HG03521 (cell line): ENCODE data around the gene HOTAIR.

Source experiments
- ATAC-seq: cut with Tn5 transposase; IDR thresholded peaks from one replicate; pipeline ENCODE4 v1.9.1; 2021; ENCODE audit warnings: mild to moderate bottlenecking, moderate library complexity; ENCODE audit not compliant: unreplicated experiment

Gene HOTAIR

DNA sequence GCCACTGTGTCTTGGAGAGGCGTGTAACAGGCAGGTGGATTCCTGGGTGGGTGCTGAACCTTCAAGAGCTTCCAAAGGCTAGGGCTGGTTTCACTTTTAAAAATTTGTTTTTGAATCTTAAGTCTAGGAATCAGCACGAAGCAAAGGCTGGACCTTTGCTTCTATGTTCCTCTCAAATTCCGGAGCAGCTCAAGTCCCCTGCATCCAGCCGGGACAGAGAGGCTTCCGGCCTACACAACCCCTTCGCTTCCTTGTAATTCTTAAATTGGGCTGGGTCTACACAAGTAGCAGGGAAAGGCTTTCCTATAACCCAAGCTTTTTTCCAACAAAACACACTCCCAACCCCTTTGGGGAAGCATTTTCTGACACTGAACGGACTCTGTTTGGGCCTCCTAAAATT, 11.7 kb downstream of the HOTAIR start:
- ATAC-seq: no peak

DNA sequence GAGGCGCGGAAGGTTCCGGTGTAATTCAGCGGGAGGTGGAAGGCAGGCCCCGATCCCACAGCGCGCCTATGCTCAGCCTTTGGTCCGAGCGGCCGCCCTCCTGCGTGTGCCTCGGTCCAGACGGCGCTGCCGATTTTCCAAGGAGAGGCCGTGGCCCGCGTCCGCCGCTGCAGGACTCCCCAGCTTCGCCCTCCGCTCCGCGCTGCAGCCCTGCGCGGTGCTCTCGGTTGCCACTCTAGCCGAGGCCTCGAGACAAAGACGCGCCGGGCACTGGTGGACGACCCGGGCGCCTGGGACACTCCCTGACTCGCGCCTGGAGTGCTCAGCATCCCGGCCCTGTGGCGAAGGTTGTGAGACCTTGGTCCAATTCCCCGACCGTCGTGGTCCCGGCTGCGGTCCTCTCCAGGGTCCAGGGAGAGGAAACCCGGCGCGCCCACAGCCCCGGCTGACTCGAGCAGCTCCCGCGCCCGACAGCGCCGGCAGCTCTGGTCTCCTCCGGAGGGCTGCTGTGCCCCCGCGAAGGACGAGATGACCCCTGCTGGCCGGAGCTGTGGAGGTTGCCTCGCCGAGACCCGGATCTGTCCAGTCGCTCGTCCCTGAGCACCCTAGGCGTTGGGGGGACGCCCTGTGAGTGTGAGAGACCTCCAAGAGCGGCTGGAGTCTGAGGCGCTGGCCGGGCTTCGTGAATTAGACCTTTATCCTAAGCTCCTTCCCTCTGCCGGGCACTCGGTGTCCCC, 13.6 kb downstream of the HOTAIR start:
- ATAC-seq: no peak

DNA sequence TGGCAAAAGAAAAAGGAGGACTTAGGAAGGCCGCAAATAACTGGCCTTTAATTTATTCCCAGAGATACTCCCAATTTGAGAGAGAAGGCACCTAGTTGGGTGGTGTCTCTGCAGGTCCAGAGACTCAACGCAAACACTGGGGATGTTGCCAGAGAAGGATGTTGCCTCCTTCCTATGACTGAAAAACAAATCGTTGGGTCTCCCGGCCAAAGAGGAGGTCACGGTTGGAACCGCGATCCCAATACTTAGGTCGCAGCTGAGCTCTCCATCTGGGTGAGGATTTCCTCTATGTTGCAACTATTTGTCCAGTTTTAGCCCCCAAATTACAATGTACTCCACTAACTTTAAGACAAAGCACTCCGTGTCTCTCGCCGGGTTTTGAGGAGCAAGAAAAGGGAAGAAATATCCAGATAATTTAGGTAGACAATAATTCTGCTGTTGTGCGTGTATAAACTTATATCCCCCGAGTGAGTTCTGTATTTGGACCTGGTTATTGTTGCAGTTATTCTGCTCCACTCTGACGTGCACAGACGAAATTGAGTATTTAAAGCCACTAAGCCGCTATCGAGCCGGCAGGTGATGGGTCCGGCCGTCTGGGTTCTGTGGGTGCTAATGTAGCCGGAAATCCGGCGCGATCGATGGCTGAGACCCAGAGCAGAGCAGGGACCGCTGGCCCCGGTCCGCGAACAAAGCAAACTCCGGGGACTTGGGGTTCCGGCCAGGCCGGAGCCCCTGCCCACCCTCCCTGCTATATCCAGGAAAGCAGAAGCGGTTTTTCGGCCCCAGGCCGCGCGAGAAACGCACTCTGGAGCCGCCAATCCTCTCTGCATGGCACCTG, 14.3 kb downstream of the HOTAIR start:
- no peak for ATAC-seq

DNA sequence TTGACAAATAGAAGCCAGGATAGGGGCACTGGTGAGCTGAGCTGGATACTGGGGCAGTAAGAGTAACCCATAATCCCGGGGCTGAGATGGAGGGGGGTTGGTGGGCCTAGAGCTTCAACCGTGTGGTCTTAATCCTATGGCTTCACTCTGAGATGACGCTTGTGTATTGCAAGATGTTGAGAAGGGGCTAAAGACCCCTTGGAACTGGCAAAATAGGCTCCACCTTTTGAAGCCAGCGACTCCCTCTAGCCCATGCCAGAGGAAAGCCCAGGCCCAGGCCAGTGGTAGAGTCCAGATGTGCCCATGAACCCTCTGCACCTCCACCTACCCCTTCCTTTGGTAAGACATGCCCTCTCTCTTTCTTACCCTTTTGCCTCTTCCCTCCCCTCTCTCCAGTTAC, 15.4 kb downstream of the HOTAIR start:
- no peak for ATAC-seq

DNA sequence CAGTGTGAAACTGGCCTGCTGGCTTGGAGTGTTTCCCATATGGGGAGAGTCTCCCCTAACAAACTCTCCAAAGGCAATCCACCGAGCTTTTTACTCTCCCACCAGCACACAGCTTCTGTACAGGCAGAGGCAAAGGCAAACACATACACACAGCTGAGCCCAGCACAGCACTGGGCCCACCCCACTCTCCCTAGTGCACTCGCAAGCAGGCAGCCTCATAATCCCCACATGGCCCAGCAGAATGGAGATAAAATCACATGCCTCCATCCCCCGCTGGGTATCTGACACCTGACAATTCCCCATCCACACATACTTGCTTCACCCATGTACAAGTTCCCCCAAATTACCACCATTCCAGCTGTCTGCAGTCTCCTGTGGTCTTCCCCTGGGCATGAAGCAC, 16.6 kb downstream of the HOTAIR start:
- ATAC-seq: no peak

DNA sequence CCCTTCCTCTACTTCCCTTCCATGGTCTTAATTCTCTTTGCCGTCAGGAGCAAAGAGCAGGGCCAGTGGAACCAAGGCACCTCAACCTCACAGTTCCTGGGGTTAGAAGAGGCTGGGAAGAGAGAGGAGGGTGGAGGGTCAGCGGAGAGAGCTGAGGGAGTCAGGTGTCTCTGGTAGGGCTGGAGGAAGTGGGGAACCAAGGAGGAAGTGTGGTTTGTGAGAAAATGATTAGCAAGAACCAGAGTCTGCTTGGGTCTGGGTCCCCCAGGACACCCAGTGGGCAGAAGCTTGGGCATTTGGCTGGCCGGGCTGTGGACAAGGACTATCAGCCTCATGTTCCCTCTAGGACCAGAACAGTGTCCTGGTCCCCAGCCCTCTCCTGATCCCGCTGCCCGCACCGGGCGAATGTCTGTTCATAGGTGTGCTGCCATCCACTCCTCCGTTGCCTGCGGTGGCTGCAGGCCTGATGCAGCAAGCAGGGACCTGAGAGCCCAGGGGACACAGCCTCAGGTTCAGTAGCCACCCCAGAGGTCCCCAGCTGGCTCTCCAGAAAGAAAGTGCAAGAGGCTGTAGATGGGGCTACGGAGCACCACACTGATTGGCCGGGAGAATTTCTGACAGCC, 17.7 kb downstream of the HOTAIR start:
- ATAC-seq: no peak

DNA sequence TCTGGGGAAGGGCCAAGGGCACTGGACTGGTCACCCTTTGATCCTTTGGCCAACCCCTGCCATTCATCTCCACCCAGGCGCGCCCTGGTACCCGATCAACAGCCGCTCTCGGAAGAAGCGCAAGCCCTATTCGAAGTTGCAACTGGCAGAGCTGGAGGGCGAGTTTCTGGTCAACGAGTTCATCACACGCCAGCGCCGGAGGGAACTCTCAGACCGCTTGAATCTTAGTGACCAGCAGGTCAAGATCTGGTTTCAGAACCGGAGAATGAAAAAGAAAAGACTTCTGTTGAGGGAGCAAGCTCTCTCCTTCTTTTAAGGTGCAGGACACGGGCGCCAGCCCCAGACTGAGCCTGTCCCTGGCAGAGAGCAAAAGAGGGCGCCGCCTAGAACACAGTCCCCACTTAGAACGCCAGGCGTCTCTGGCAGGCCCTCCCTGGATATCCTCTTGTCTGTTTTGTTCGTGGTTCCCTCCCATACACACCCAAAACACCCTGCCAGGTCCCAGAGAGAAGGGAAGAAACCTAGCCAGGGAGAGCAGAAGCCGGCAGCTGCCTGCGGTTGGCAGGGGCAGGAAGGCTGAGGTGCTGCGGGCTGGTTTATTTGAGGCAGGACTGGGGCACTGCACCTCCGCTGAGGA, 18.4 kb downstream of the HOTAIR start:
- no peak for ATAC-seq

DNA sequence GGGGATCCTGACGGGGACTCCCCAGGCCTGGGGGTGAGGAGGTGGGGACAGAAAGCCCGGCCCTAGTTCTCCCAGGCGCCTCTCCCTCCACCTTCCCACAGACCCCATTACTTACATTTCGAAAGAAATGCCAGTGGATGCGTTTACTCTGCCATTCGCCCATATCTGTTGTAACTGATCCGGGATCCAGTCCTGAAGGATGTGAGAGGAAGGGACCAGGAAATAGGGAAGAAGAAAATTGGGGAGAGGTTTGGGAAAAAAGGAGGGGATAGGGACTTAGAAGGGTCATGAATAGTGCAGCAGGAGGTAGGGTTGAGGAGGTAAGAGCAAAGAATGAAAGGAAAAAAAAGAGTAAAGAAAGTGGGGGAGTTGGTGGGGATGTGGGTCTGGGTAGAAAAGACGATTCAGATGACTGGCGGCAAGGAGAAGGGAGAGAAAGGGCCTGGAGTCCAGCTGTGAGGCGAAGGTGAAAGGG, 18.9 kb downstream of the HOTAIR start:
- no peak for ATAC-seq

DNA sequence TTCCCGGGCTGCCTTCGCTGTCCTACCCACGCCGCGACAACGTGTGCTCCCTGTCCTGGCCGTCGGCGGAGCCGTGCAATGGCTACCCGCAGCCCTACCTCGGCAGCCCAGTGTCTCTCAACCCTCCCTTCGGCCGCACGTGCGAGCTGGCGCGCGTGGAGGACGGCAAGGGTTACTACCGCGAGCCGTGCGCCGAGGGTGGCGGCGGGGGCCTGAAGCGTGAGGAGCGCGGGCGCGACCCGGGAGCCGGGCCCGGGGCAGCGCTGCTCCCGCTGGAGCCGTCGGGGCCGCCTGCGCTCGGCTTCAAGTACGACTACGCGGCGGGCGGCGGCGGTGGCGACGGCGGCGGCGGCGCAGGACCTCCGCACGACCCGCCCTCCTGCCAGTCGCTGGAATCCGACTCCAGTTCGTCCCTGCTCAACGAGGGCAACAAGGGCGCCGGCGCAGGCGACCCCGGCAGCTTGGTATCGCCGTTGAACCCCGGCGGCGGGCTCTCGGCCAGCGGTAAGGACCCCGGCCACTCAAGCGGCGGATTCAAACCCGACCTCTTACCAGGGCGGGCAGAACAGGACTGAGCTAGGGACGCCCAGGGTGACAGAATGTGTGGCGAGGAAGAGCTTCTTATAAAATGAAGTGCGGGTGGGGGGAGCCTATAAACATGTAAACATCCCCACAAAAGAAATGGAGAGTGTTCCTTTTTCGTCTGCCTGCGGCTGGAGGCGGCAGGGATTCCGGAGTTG, 19.5 kb downstream of the HOTAIR start:
- no peak for ATAC-seq

DNA sequence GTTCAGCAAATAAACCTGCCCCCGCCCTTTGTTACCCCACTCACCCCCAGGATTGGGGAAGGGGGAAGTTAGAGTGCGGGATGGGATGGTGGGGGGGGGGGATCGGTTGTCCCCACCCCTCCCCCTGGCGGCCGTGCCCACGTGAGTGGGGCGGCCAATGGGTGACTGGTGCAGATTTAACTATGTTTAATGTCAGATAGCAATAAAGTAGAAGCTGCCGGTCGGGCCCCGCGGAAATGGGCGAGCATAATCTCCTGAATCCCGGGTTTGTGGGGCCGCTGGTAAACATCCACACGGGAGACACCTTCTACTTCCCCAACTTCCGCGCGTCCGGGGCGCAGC, 20.1 kb downstream of the HOTAIR start, which contains the start of gene HOXC12:
HOXC12 (plus strand) TSS at position 210 of the 342 bp plus-strand sequence; CDS start at position 237, 27 bp downstream.
- no peak for ATAC-seq

DNA sequence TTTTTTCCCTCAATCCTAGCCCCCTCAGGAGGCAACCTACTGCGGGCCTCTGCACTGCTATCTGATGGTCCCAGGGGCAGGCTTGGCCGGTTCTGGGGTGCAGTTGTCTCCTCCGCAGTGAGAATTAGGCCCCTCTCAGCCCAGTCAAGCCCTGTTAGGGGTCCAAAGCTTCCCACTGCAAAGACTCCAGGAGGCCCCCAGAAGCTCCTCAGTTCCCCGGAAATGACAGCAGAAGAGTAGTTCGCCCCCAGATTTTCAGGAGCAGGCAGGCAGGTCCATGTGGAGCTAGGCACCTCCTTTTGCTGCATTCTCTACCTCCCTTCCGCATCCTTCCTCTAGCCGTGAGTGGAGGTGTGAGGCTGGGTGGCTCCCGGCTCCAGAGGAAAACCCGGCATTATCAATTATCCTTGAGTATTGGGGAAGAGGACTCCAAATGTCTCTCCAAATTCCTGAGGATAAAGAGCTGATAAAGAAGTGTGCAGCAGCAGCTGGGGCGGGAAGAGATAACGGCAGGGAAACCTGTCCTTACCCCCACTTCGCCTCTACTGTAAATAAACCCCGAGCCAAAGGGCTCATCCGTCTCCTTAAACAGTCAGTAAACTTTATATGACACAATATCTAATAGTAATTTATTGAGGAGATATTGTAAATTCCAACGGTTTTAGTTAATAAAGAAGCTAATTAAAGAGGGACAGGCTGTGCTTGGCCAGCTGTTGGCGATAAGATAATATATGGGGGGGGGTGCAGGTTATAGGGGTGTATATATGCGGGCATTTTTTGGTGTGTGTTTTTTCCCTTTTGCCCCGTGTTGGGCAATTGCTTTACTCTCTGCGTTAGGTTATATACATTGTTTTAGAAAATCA, 20.7 kb downstream of the HOTAIR start:
- no peak for ATAC-seq

DNA sequence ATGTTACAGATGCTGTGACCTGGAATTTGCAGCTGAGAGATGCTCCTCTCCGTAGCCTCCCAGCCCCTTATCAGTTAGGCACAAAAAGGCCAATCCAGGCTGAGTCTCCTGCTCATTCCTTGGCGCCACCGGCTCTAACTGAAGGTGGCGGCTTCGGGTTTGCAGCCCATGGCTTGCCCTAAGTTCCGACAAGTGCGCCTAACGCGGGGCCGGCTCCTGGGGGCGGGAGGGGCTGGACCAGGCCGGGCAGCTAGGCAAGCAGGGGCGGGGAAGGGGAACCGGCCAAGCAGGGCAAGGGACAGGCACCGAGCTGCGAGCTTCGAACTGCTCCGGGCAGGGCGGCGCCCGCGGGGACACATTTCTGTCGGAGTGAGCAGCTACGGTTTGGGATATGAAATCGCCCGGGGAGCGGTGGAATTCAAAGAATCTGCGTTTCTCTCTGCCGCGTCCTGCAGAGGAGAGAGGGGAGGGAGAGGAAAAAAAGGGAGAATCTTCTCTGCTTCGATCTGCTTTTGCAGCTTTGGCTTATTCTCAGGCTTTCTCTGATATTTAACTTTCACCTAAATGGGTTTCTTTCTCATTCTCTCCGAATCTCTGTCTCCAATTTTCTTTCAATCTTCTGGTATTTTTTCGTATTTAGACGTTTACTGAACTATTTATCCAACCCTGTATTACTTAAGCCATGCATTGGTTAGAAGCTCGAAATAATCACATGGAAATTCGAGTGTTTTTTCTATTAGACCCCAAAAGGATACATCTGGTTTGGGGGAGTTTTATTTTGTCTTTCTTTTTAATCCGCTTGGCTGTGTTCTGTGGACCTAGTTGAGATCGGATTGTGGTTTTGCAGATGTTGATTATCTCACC, 21.7 kb downstream of the HOTAIR start:
- no peak for ATAC-seq

DNA sequence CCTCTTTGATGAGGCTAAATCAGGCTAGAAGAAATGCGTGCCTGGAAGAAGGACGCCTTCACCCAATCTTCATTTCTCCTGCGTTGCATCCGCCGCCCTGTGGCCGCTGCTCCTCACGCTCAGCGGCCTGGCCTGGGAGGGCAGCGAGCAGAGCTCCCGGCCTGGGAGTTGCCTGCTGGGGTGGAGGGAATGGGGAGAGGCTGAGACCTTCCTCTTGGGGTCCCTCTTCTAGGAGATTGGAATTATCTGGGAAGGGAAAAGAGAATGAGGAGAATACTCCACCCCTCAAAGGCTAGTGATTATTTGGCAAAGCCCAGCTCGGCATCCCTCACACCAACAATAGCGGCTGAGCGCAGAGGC, 22.4 kb downstream of the HOTAIR start:
- ATAC-seq: no peak

DNA sequence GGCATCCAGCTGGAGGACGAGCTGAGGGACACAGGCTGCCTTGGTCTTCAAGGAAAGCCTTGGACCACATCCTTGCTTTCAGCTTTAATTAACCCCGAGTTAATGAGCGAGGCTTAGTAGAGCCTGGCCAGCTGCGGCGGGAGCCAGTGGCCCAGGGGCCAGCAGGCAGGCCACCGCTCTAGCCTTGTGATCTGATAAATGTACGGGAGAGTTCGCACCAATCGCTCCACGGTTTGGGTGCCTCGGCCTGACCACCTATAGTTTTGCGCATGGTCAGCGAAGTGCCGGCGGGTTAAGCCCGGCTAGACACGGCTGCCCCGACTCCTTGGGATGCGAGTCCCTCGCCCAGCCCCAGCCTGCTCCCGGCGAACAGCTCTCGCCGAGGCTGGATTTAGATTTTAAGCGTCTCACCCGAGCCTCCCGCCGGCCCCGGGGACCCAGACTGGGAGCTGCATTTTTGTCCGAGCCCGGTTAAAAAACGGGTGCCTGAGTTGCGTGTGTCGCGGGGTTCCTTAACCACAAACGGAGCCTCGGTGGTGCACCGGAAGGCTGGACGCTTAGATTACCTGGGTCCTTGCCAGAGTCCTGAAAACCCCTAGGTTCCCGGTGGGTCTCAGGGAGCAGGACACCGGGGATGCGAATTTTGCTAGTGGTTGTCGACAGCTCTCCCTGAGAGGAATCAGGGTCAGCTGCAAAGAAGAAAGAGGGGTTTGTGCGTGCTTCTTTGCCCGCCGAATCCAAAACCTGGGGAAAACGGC, 23.0 kb downstream of the HOTAIR start:
- no peak for ATAC-seq

DNA sequence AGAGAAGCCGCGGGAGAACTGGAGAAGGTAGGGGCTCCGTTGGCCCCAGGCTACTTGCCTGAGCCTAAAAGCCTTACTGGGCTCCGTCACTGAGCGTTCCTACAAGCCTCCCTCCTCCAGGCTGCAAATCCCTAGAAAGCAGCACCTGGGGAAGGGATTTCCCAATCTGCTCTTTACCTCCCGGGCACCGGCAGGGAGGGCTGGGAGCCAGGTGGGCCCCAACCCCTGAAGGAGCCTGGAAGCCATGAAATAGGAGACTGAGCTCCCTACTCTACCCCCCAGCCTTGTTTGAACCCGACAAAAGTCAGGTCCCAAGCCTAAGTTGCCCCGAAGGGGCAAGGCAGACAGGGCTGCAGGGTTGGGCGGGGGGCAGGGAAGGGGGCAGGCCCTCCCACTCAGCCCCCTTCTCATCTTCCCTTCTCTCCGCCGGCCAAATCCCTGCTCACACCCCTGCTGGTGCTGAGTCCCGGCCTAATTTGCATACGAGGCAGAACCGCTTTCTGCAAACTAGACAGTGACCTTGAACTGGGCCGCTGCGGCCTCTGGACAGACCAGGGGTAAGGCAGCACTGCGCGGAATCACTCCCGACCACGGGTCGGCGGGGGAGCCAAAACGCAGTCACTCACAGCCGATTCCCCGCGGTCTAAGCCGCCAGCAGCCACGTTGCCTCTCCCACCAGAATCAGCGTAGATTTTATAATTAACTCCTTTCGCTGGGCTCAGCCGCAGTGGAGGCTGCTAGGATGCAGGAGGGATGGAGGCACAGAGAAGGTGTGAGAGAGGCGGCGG, 23.8 kb downstream of the HOTAIR start:
- ATAC-seq: no peak

DNA sequence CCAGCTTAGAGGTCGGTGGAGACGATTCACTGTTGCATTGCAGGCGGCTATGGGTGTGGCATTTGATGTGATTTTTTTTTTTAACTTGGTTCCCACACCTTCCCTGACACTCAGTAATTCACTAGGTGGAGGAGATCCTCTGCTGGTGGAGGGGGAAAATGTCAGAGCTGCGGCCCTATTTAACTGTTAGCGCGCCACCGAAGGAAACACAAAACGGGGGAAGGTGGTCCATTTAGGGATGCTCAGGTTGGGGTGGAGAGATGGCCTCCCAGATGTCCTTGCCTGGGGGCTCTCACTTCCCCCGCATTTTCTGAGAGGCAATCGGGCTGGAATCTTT, 24.3 kb downstream of the HOTAIR start:
- ATAC-seq: no peak

DNA sequence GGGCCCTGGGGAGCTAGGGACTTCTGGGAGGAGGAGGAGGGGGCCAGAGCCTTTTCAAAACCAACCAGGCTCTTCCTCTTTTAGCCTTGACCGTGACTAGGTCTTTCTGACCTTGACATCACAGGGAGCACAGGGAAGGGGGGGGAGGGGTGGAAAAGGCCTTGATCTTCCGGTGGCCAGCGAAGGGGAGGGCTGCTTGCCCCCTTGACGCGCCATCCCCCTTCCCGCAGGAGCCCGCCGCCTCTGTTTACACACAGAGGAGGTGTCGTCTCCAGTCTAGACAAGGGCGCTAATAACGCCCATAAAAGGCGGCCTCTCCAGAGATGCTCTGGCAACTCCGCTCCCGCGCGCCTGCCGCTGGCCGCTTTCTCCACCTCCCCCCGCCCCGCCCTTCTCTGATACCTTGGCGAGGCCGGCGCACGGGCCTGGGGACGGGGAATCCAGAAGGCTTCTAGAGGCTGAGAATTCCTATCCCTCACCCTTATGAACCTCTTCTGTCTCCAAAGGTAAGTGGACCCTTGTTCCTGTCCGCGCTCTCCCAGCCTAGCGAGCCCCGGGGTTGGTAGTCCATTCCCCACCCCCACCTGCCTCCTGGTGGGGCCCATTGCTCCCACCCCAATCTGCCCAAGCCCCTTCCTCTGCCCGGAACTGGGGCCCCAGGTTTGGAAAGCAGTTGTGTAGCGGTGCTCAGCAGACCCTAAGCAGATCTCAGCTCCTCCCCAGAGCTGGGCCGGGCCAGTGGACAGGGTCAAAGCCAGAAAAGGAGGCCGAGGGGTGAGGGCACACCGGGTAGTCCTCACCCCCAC, 24.9 kb downstream of the HOTAIR start:
- ATAC-seq: no peak
